ENCODE data around the gene AOAH.

GRCh38 chr7:36652431-36652830 lies 71.9 kb downstream of the AOAH start:
- TF ChIP-seq CTCF (IDR thresholded peaks at IDR 0.05) (no peak), POLR2A (IDR thresholded peaks at IDR 0.05) (no peak)
